ENCODE data around the gene LDLRAP1.
"Not testable (repeated sequence)": the region's sequence is repeated elsewhere in the genome, so short reads cannot be mapped to it uniquely, and the experiment has no call there.

Gene LDLRAP1

GRCh38 chr1:25504706-25505595, 38.5 kb upstream of the LDLRAP1 start:
- H3K4me3 ChIP-seq (replicated peaks; ENCODE audit: low read depth, low read length) = no peak overlapping the region
- TF ChIP-seq CTCF (IDR thresholded peaks at IDR 0.05; ENCODE audit: low read length, missing control alignments) = no peak
- peak; percentile 57 for DNase-seq (ENCODE audit: low read depth)

GRCh38 chr1:25505656-25506385, 37.6 kb upstream of the LDLRAP1 start:
- H3K4me3 ChIP-seq (replicated peaks; ENCODE audit: low read depth, low read length) = no peak overlapping the region
- no peak for TF ChIP-seq CTCF (IDR thresholded peaks at IDR 0.05; ENCODE audit: low read length, missing control alignments)

GRCh38 chr1:25506566-25507463, 36.6 kb upstream of the LDLRAP1 start:
- DNase-seq (ENCODE audit: low read depth); H3K4me3 ChIP-seq (replicated peaks; ENCODE audit: low read depth, low read length): not testable (repeated sequence)

More at GRCh38 chr1:25505656-25506385, 37.6 kb upstream of the LDLRAP1 start:
- DNase-seq (ENCODE audit: low read depth) = no peak

DNA sequence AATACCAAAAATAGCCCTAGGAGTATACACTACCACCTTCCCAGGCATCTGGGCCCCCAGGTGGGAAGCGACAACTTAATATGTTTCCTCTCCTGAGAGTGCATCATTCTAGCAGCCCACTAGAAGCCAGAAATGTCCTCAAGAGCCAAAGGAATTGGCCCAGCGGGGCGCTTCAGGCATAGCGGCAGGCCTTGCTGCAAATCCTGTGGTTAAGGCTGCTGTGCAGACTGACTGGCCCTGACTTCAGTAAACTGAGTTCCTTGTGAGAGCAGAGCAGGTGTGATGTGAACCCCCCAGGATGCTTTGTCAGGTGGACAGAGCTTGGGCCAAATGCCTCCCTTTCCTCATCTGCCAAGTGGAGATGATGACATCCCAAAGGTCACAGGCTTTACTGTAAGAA, 29.7 kb upstream of the LDLRAP1 start:
- TF ChIP-seq CTCF (IDR thresholded peaks at IDR 0.05; ENCODE audit: low read length, missing control alignments) = no peak
- H3K4me3 ChIP-seq (replicated peaks; ENCODE audit: low read depth, low read length) = no peak overlapping the region
- no peak for DNase-seq (ENCODE audit: low read depth)

DNA sequence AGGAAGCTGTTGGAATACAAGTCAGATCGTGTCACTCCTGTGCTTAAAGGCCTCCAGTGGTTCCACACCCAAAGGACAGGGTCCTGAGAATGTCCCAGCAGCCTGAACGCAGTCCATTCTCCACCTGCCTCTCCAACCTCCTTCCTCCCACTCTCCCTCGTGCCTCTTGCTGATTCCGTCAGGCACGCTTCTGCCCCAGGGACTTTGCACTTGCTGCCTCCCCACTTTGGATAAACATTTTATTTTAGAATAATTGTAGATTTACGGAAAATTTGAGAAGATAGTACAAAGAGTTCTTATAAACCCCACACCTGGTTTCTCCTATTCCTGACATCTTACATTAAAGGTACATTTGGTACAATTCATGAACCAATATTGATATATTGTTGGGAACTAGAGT, 28.4 kb upstream of the LDLRAP1 start:
- no peak for TF ChIP-seq CTCF (IDR thresholded peaks at IDR 0.05; ENCODE audit: low read length, missing control alignments)
- no peak overlapping the region for H3K4me3 ChIP-seq (replicated peaks; ENCODE audit: low read depth, low read length)
- DNase-seq (ENCODE audit: low read depth) = no peak

DNA sequence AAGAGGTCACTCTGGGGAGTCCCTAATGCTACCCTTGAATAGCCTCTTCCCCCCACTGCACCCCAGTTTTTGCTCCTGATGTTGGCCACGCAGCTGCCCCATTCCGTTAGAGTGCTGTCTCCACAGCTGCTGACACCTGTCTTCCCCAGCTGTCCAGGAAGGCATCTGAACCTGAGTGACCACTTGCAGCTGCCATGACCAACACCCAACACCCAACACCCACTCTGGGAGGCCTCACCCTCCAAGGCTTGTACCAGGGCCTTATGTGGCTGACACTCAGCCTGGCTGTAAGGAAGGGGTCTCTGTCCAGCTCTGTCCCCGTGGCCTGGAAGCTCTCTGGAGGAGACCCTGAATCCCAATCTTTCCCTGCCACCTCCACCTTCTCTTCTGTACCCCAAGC, 26.7 kb upstream of the LDLRAP1 start:
- H3K4me3 ChIP-seq (replicated peaks; ENCODE audit: low read depth, low read length) = no peak overlapping the region
- no peak for TF ChIP-seq CTCF (IDR thresholded peaks at IDR 0.05; ENCODE audit: low read length, missing control alignments)
- DNase-seq (ENCODE audit: low read depth) = no peak
